Lower leg skin (tissue), 4 donors: Measurements from ENCODE around the gene UTF1. TPM values are rescaled to one million over a fixed set of nuclear protein-coding genes. Genes with fewer than 3 reads are reported as not detected.

Source experiments
- DNase-seq, 2 donors: peaks; one replicate each; pipeline ENCODE4 v3.0.0-alpha.2; 2019; ENCODE audit warnings: low spot score in 2 of 2
- H3K4me3 ChIP-seq: fragments of 200-600 bp; sonication (generic); 2 replicates; pipeline ENCODE4 v1.5.1; 2017; ENCODE audit warnings: mild to moderate bottlenecking, low read depth; ENCODE audit not compliant: poor library complexity, severe bottlenecking
- CTCF ChIP-seq, 3 donors: fragments of 450-650 bp; IDR thresholded peaks; one replicate each; pipeline ENCODE4 v1.5.1; 2016; ENCODE audit warnings: antibody characterized with exemption in 3 of 3, mild to moderate bottlenecking in 3 of 3, moderate library complexity in 2 of 3
- POLR2A ChIP-seq, 2 donors: fragments of 450-650 bp; IDR thresholded peaks; one replicate each; pipeline ENCODE4 v1.6.1; 2016 to 2017; ENCODE audit warnings: antibody characterized with exemption in 2 of 2, mild to moderate bottlenecking in 1 of 2, moderate library complexity in 1 of 2
- WGBS, 2 donors: methylation state at CpG; one replicate each; pipeline ENCODE4 v1.1.5; 2018; 5-methylcytosine and 5-hydroxymethylcytosine counted together
- intact Hi-C: fragments of 100-400 bp; cut with DNase I; formaldehyde crosslinking; loops from one replicate; pipeline ENCODE4 v1.15.0; 2023; ENCODE audit warnings: low total_unique reads
- total RNA-seq, 4 donors: library from RNA; depleted of rRNA; stranded (reverse); fragments of >200 nt; gene quantifications; one replicate each; pipeline ENCODE4 v1.1.0, GENCODE V29; 2016

Gene UTF1
- total RNA-seq, 4 donors from 2014 or later: not detected

DNA sequence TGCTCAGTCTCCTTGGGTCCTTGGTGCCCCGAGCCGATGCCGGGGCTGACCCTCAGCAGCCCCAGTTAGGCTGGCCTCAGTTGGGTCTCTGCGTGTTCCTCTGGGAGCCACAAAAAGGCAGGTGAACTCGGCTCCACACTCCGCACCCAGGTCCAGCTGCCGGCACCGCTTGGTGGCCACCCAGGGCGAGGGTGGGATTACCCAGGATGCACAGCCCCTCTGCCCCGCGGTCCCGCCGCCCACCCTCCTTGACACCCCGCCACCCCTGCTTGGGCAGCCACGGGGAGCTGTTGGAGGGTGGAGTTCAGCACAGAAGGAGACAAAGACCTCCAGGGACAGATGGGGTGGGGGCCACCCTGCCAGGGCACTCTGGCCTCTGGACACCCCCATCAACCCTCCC is 25.3 kb downstream of the UTF1 start:
- 88 to 94% methylated on average over 11 to 12 of the region's 15 CpGs for WGBS, 2 donors
- TF ChIP-seq POLR2A (IDR thresholded peaks at IDR 0.05) (no peak), CTCF (IDR thresholded peaks at IDR 0.05) (no peak)
- intact Hi-C loops: no loop called here
- no peak for DNase-seq
- H3K4me3 ChIP-seq: no peak overlapping the region

DNA sequence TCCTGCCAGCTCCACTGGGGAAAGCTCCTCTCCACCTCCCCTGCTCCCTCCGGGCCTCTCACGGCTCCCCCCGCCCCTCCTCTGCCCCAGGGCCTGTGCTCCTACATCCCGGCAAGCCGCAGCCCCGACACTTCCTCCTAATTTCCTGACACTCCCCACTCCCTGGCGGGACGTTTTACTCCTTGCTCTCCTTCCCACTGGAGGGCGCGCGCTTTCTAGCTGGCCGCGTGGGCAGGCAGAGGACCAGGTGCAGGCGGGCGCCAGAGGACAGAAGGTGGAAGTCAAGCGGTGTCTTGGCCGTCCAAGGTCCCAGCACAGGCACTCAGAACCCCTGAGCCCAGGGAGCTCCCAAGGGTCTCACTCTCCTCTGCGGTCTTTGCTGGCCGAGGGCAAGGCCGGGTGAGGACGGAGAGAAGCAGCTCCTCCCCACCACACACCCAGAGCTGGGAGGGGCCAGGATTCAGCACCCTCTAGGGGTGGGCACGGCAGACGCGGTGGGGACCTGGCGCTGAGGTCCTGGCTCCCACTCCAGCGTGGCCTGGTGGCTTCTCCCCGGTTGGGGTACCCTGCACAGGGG is 27.6 kb downstream of the UTF1 start:
- no peak for TF ChIP-seq CTCF (IDR thresholded peaks at IDR 0.05)
- no peak for TF ChIP-seq POLR2A (IDR thresholded peaks at IDR 0.05)
- DNase-seq: peak; percentile 60 to 94
- 11 to 12% methylated on average over 20 to 25 of the region's 27 CpGs for WGBS, 2 donors
- no peak overlapping the region for H3K4me3 ChIP-seq
- intact Hi-C loops: no loop called here

- TF ChIP-seq POLR2A (IDR thresholded peaks at IDR 0.05) (no peak), CTCF (IDR thresholded peaks at IDR 0.05) (no peak)
- intact Hi-C loops: no loop called here
- WGBS, 2 donors: 33 to 67% methylated on average over 10 to 15 of the region's 21 CpGs
- H3K4me3 ChIP-seq: no peak overlapping the region
- DNase-seq: peak; percentile 64 to 93
Measured at GRCh38 chr10:133258066-133258817, 28.2 kb downstream of the UTF1 start.

DNA sequence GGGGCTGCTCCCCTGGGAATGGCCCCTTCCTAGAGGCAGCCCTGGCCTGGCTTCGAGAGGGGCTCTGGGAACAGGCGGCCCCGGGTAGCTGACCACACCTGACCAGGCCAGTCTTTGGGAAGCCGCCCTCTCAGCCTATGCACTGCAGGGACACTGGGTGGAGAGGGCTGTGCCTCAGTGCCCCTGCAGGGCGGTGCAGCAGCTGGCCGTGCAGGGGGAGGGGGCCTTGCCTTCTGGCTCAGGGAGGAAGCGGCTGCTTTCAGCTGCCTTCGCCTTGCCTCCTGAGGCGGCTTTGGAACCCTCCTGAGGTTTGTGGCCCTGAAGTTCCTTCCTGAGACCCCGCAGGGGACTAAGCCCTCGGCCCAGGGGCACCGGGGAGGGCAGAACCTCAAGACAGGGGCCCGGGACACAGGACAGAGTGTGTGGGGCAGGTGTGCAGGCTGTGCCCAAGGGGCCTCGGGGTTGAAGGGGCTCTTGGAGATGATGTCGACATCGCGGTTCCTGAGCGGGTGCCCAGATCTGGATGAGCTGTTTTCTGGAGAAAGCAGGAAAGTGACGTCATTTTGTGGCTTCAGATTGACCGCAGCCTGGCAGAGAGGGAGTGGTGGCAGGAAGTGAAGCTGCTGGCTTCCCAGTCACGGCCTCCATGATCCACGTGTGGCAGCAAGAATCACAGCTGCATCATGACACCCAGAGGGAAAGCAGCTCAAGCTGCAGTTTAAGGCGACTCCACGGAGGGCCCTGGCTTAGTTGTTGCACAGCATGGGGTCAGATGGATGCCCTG is 29.0 kb downstream of the UTF1 start:
- DNase-seq: peak; percentile 89 to 97
- 14 to 46% methylated on average over 14 to 18 of the region's 24 CpGs for WGBS, 2 donors
- no peak overlapping the region for H3K4me3 ChIP-seq
- no peak for TF ChIP-seq POLR2A (IDR thresholded peaks at IDR 0.05)
- no peak for TF ChIP-seq CTCF (IDR thresholded peaks at IDR 0.05)
- intact Hi-C loops: no loop called here

GRCh38 chr10:133259602-133259989 is 29.6 kb downstream of the UTF1 start:
- no peak for DNase-seq
- 59 to 82% methylated on average over 12 of the region's 12 CpGs for WGBS, 2 donors
- no peak for TF ChIP-seq POLR2A (IDR thresholded peaks at IDR 0.05)
- TF ChIP-seq CTCF (IDR thresholded peaks at IDR 0.05): no peak
- intact Hi-C loops: no loop called here
- no peak overlapping the region for H3K4me3 ChIP-seq
